Lower leg skin (tissue), 4 donors: Measurements from ENCODE around the gene USP31. TPM values are rescaled to one million over a fixed set of nuclear protein-coding genes. Genes with fewer than 3 reads are reported as not detected.

Experiments used
- DNase-seq, 2 donors: peaks; one replicate each; pipeline ENCODE4 v3.0.0-alpha.2; 2019; ENCODE audit warnings: low spot score in 2 of 2
- H3K4me3 ChIP-seq: fragments of 200-600 bp; sonication (generic); 2 replicates; pipeline ENCODE4 v1.5.1; 2017; ENCODE audit warnings: mild to moderate bottlenecking, low read depth; ENCODE audit not compliant: poor library complexity, severe bottlenecking
- CTCF ChIP-seq, 3 donors: fragments of 450-650 bp; IDR thresholded peaks; one replicate each; pipeline ENCODE4 v1.5.1; 2016; ENCODE audit warnings: antibody characterized with exemption in 3 of 3, mild to moderate bottlenecking in 3 of 3, moderate library complexity in 2 of 3
- POLR2A ChIP-seq, 2 donors: fragments of 450-650 bp; IDR thresholded peaks; one replicate each; pipeline ENCODE4 v1.6.1; 2016 to 2017; ENCODE audit warnings: antibody characterized with exemption in 2 of 2, mild to moderate bottlenecking in 1 of 2, moderate library complexity in 1 of 2
- WGBS, 2 donors: methylation state at CpG; one replicate each; pipeline ENCODE4 v1.1.5; 2018; 5-methylcytosine and 5-hydroxymethylcytosine counted together
- intact Hi-C: fragments of 100-400 bp; cut with DNase I; formaldehyde crosslinking; loops from one replicate; pipeline ENCODE4 v1.15.0; 2023; ENCODE audit warnings: low total_unique reads
- total RNA-seq, 4 donors: library from RNA; depleted of rRNA; stranded (reverse); fragments of >200 nt; gene quantifications; one replicate each; pipeline ENCODE4 v1.1.0, GENCODE V29; 2016

USP31 gene
- total RNA-seq, 4 donors from 2014 or later, result 11.3 to 41.1 (median 15.6) TPM

- 63 to 72% methylated on average over 2 of the region's 2 CpGs for WGBS, 2 donors
These were observed 39.7 kb upstream of the USP31 start for GRCh38 chr16:23188911-23189310.

GRCh38 chr16:23187341-23187740, 38.1 kb upstream of the USP31 start:
- intact Hi-C loops, result no loop called here
- WGBS, 2 donors, result 48 to 49% methylated on average over 3 of the region's 3 CpGs
- H3K4me3 ChIP-seq, result no peak overlapping the region
- no peak for TF ChIP-seq POLR2A (IDR thresholded peaks at IDR 0.05)
- TF ChIP-seq CTCF (IDR thresholded peaks at IDR 0.05), result no peak
- no peak for DNase-seq

More at GRCh38 chr16:23188911-23189310, 39.7 kb upstream of the USP31 start:
- intact Hi-C loops, result no loop called here
- TF ChIP-seq CTCF (IDR thresholded peaks at IDR 0.05) (no peak), POLR2A (IDR thresholded peaks at IDR 0.05) (no peak)
- H3K4me3 ChIP-seq, result no peak overlapping the region
- no peak for DNase-seq

GRCh38 chr16:23186171-23186570, 36.9 kb upstream of the USP31 start:
- intact Hi-C loops, result no loop called here
- no peak overlapping the region for H3K4me3 ChIP-seq
- 71 to 76% methylated on average over 24 of the region's 24 CpGs for WGBS, 2 donors
- no peak for TF ChIP-seq CTCF (IDR thresholded peaks at IDR 0.05)
- TF ChIP-seq POLR2A (IDR thresholded peaks at IDR 0.05), result no peak
- DNase-seq, result no peak

GRCh38 chr16:23185656-23186055, 36.4 kb upstream of the USP31 start:
- 36 to 39% methylated on average over 10 to 11 of the region's 11 CpGs for WGBS, 2 donors
- H3K4me3 ChIP-seq, result no peak overlapping the region
- TF ChIP-seq POLR2A (IDR thresholded peaks at IDR 0.05) (no peak), CTCF (IDR thresholded peaks at IDR 0.05) (no peak)
- no peak for DNase-seq
- intact Hi-C loops, result no loop called here

- peak overlapping the region; percentile 41 for H3K4me3 ChIP-seq
- 20 to 29% methylated on average over 4 of the region's 4 CpGs for WGBS, 2 donors
- no peak for TF ChIP-seq CTCF (IDR thresholded peaks at IDR 0.05)
- no peak for TF ChIP-seq POLR2A (IDR thresholded peaks at IDR 0.05)
- intact Hi-C loops, result loop anchor here (2.0 kb wide), 1 partner anchor 249 kb away; no protein-coding TSS in a partner anchor
- no peak for DNase-seq
These were observed 34.3 kb upstream of the USP31 start for GRCh38 chr16:23183543-23183862.
